ENCODE measurements around the gene SDF4. TPM values are rescaled to one million over a fixed set of nuclear protein-coding genes. Genes with fewer than 3 reads are reported as not detected.

The SDF4 gene
- total RNA-seq, 1 experiment from 2014 or later: 254 TPM

GRCh38 chr1:1230656-1231399, 973 bp downstream of the SDF4 start:
- ChIA-PET POLR2A (ENCODE audit: unreplicated experiment) (no interaction called here), CTCF (interaction anchor here (0.5 to 2.3 kb wide), 6 partner anchors 34 to 217 kb away, joined by 3 to 17 read pairs (median 4); no protein-coding TSS in a partner anchor)
- no peaks in the 10 kb centered on the region for H3F3A ChIP-seq (ENCODE audit: low read length, unreplicated experiment)
- DNase-seq (peak; percentile 81), ATAC-seq (peak; percentile 23)
- peak overlapping the region; percentile 84 for H3K4me2 ChIP-seq (ENCODE audit: low read length)
- peak overlapping the region; percentile 95 for H3K9ac ChIP-seq (ENCODE audit: low read length)
- H3K36me3 ChIP-seq (ENCODE audit: low read depth, low read length): peaks cover 25% of the 10 kb centered on the region
- H3K4me1 ChIP-seq (ENCODE audit: insufficient read depth, low read length): peaks cover 28% of the 10 kb centered on the region
- peak; percentile 55 for TF ChIP-seq CTCF (conservative IDR thresholded peaks at IDR 0.05; ENCODE audit: low read depth, low read length)
- no peak for TF ChIP-seq EZH2 (IDR thresholded peaks at IDR 0.05; ENCODE audit: low read length, unreplicated experiment)
- peaks cover 18% of the 10 kb centered on the region for H4K20me1 ChIP-seq (ENCODE audit: low read length)
- TSS peak; percentile 87 for BruUV-seq (replicated peaks)
- H3K79me2 ChIP-seq (ENCODE audit: low read length): peaks cover 92% of the 10 kb centered on the region
- no peaks in the 10 kb centered on the region for H3K27me3 ChIP-seq (ENCODE audit: low read length)
- no peaks in the 10 kb centered on the region for H3K9me3 ChIP-seq (ENCODE audit: low read length)
- peak overlapping the region; percentile 81 for H3K4me3 ChIP-seq (ENCODE audit: low read length)
- H3K27ac ChIP-seq (ENCODE audit: low read length): peak overlapping the region; percentile 47
- H2AFZ ChIP-seq (ENCODE audit: low read length): peak overlapping the region; percentile 50
- intact Hi-C loops (cut with micrococcal nuclease): loop anchor here (1.0 to 2.0 kb wide), 2 partner anchors 66 to 109 kb away; no protein-coding TSS in a partner anchor
- no peaks in the 10 kb centered on the region for H3K9me2 ChIP-seq (replicated peaks; ENCODE audit: low read length)

GRCh38 chr1:1229770-1230169, 2.0 kb downstream of the SDF4 start:
- Histone ChIP-seq H3K4me2 (ENCODE audit: low read length) (peak overlapping the region; percentile 84), H3K79me2 (ENCODE audit: low read length) (peaks cover 92% of the 10 kb centered on the region), H3K9ac (ENCODE audit: low read length) (no peak overlapping the region), H3F3A (ENCODE audit: low read length, unreplicated experiment) (no peaks in the 10 kb centered on the region), H3K9me3 (ENCODE audit: low read length) (no peaks in the 10 kb centered on the region), H3K4me3 (ENCODE audit: low read length) (peak overlapping the region; percentile 81; the same call in 1 of the 2 replicates), H2AFZ (ENCODE audit: low read length) (no peak overlapping the region), H4K20me1 (ENCODE audit: low read length) (peaks cover 18% of the 10 kb centered on the region), H3K27me3 (ENCODE audit: low read length) (no peaks in the 10 kb centered on the region), H3K9me2 (replicated peaks; ENCODE audit: low read length) (no peaks in the 10 kb centered on the region), H3K27ac (ENCODE audit: low read length) (no peak overlapping the region), H3K4me1 (ENCODE audit: insufficient read depth, low read length) (peaks cover 28% of the 10 kb centered on the region), H3K36me3 (ENCODE audit: low read depth, low read length) (peaks cover 33% of the 10 kb centered on the region)
- ATAC-seq (no peak), DNase-seq (no peak)
- CTCF ChIA-PET: no interaction called here
- TF ChIP-seq EZH2 (IDR thresholded peaks at IDR 0.05; ENCODE audit: low read length, unreplicated experiment): no peak
- TF ChIP-seq CTCF (conservative IDR thresholded peaks at IDR 0.05; ENCODE audit: low read depth, low read length): no peak
- no peak for TF ChIP-seq EZH2phosphoT487 (IDR thresholded peaks at IDR 0.05; ENCODE audit: borderline replicate concordance, low read length)
- intact Hi-C loops (cut with micrococcal nuclease): loop anchor here (1.0 to 2.0 kb wide), 2 partner anchors 65 to 107 kb away; no protein-coding TSS in a partner anchor
- POLR2A ChIA-PET (ENCODE audit: unreplicated experiment): no interaction called here
- no TSS peak for BruUV-seq (replicated peaks)

Measured in PC-3 (cell line).